ENCODE data around the gene TSPAN5.

TSPAN5 gene

GRCh38 chr4:98555798-98556445, 102.5 kb downstream of the TSPAN5 start:
- H3K9ac ChIP-seq (ENCODE audit: low read depth, low read length, poor library complexity, severe bottlenecking): no peak overlapping the region
- no peaks in the 10 kb centered on the region for H3K9me2 ChIP-seq (replicated peaks; ENCODE audit: low read depth, low read length)
- H3K9me3 ChIP-seq (ENCODE audit: insufficient read depth, low read depth, low read length): no peaks in the 10 kb centered on the region
- no peak overlapping the region for H3K4me2 ChIP-seq (ENCODE audit: low read depth, low read length, poor library complexity, severe bottlenecking)
- H3K27me3 ChIP-seq (ENCODE audit: insufficient read depth, low read length, poor library complexity, severe bottlenecking): no peaks in the 10 kb centered on the region
- H3K36me3 ChIP-seq (ENCODE audit: insufficient read depth, low read length): no peaks in the 10 kb centered on the region
- H4K20me1 ChIP-seq (ENCODE audit: insufficient read depth, low read length, poor library complexity, severe bottlenecking): no peaks in the 10 kb centered on the region
- no peak overlapping the region for H2AFZ ChIP-seq (ENCODE audit: low read length)
- H3F3A ChIP-seq (ENCODE audit: low read depth): no peaks in the 10 kb centered on the region
- peaks cover 11% of the 10 kb centered on the region for H3K4me1 ChIP-seq (ENCODE audit: insufficient read depth, low read length, poor library complexity, severe bottlenecking)
- H3K4me3 ChIP-seq (ENCODE audit: low read length, poor library complexity, severe bottlenecking): no peak overlapping the region
- TF ChIP-seq EZH2phosphoT487 (IDR thresholded peaks at IDR 0.05; ENCODE audit: borderline replicate concordance): no peak
- TF ChIP-seq CTCF (conservative IDR thresholded peaks at IDR 0.05; ENCODE audit: low read length): no peak
- no peaks in the 10 kb centered on the region for H3K79me2 ChIP-seq (ENCODE audit: insufficient read depth, low read length)

GRCh38 chr4:98546910-98547594, 111.4 kb downstream of the TSPAN5 start:
- TF ChIP-seq EZH2phosphoT487 (IDR thresholded peaks at IDR 0.05; ENCODE audit: borderline replicate concordance): no peak
- TF ChIP-seq CTCF (conservative IDR thresholded peaks at IDR 0.05; ENCODE audit: low read length): no peak
- H4K20me1 ChIP-seq (ENCODE audit: insufficient read depth, low read length, poor library complexity, severe bottlenecking): no peaks in the 10 kb centered on the region
- no peaks in the 10 kb centered on the region for H3K9me2 ChIP-seq (replicated peaks; ENCODE audit: low read depth, low read length)
- no peaks in the 10 kb centered on the region for H3K79me2 ChIP-seq (ENCODE audit: insufficient read depth, low read length)
- H3K9ac ChIP-seq (ENCODE audit: low read depth, low read length, poor library complexity, severe bottlenecking): no peak overlapping the region
- H3K27me3 ChIP-seq (ENCODE audit: insufficient read depth, low read length, poor library complexity, severe bottlenecking): no peaks in the 10 kb centered on the region
- no peak overlapping the region for H2AFZ ChIP-seq (ENCODE audit: low read length)
- H3K4me2 ChIP-seq (ENCODE audit: low read depth, low read length, poor library complexity, severe bottlenecking): no peak overlapping the region
- no peaks in the 10 kb centered on the region for H3F3A ChIP-seq (ENCODE audit: low read depth)
- H3K4me3 ChIP-seq (ENCODE audit: low read length, poor library complexity, severe bottlenecking): no peak overlapping the region
- H3K4me1 ChIP-seq (ENCODE audit: insufficient read depth, low read length, poor library complexity, severe bottlenecking): no peaks in the 10 kb centered on the region
- H3K36me3 ChIP-seq (ENCODE audit: insufficient read depth, low read length): no peaks in the 10 kb centered on the region
- 0 out of 2 replicates have a peak, but pooled peaks cover 5% of the 10 kb centered on the region for H3K9me3 ChIP-seq (ENCODE audit: insufficient read depth, low read depth, low read length)

GRCh38 chr4:98544818-98545414, 113.5 kb downstream of the TSPAN5 start:
- Histone ChIP-seq H3K4me3 (ENCODE audit: low read length, poor library complexity, severe bottlenecking) (no peak overlapping the region), H2AFZ (ENCODE audit: low read length) (no peak overlapping the region), H3K79me2 (ENCODE audit: insufficient read depth, low read length) (no peaks in the 10 kb centered on the region), H3K4me1 (ENCODE audit: insufficient read depth, low read length, poor library complexity, severe bottlenecking) (no peaks in the 10 kb centered on the region), H3K9ac (ENCODE audit: low read depth, low read length, poor library complexity, severe bottlenecking) (no peak overlapping the region), H3K4me2 (ENCODE audit: low read depth, low read length, poor library complexity, severe bottlenecking) (no peak overlapping the region), H4K20me1 (ENCODE audit: insufficient read depth, low read length, poor library complexity, severe bottlenecking) (no peaks in the 10 kb centered on the region), H3K9me2 (replicated peaks; ENCODE audit: low read depth, low read length) (no peaks in the 10 kb centered on the region), H3K27me3 (ENCODE audit: insufficient read depth, low read length, poor library complexity, severe bottlenecking) (no peaks in the 10 kb centered on the region), H3F3A (ENCODE audit: low read depth) (no peaks in the 10 kb centered on the region), H3K9me3 (ENCODE audit: insufficient read depth, low read depth, low read length) (no peaks in the 10 kb centered on the region), H3K36me3 (ENCODE audit: insufficient read depth, low read length) (no peaks in the 10 kb centered on the region)
- no peak for TF ChIP-seq CTCF (conservative IDR thresholded peaks at IDR 0.05; ENCODE audit: low read length)
- TF ChIP-seq EZH2phosphoT487 (IDR thresholded peaks at IDR 0.05; ENCODE audit: borderline replicate concordance): no peak
